Measurements from ENCODE around the gene TACC2.

TACC2 gene

DNA sequence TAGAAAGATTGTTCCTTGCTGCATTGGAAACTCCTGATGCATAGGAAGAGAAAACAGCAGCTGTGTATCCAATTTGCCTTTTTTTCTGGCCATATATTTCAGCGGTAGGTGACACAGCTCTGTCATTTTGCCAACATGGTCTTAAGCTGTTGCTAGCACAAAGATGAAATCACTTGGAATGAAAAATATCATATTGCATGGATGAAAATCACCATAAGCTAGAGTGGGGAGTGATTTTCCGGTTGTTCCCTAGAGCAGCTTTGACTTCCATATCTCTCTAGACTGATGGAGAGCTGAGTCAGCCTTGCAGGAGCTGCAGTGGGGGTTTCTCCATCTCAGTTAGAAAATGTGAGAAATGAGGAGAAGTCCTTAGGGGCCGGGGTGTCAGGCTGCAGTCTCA is 243.8 kb downstream of the TACC2 start:
- no peak for DNase-seq

DNA sequence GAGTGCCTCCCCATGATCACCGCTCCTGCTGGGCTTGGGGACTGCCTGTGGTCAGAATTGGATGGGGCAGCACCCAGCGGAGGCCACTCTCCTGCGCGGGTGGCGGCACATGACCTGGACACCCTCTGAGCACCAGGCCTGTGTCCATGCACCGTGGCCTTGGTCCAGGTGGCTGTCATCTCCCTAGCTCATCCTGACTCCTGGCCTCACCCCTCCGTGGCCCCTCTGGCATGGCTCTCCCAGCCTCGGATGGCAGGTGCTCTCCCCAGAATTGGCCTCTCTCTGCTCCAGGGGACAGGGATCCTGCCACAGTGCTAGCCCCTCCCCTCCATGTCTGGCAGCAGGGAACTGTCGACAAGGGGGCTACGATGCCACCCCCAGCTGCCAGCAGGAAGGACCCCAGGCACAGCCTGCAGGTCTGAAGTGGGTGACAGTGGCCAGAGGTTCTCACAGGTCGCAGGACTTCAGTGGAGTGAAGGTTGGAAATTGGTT is 244.9 kb downstream of the TACC2 start:
- DNase-seq, result peak; percentile 85

DNA sequence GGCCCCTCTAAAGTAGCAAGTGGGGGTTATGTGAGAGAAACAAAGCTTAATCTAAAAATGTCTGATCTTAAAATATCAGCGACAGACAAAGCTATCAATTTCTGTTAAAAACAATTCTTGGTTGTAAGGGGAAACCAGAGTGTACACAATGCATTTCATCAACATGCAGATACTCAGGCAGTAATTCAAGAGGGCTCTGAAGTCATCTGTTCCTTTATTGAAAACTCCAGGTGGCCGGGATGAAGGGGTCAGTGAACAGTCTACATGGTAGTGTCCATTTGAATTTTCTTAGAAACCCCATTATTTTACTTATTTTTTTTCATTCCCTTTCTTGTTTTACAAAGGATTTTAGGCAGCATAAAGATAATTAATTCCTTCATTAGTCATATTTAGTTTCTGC is 245.5 kb downstream of the TACC2 start:
- peak; percentile 85 for DNase-seq

DNA sequence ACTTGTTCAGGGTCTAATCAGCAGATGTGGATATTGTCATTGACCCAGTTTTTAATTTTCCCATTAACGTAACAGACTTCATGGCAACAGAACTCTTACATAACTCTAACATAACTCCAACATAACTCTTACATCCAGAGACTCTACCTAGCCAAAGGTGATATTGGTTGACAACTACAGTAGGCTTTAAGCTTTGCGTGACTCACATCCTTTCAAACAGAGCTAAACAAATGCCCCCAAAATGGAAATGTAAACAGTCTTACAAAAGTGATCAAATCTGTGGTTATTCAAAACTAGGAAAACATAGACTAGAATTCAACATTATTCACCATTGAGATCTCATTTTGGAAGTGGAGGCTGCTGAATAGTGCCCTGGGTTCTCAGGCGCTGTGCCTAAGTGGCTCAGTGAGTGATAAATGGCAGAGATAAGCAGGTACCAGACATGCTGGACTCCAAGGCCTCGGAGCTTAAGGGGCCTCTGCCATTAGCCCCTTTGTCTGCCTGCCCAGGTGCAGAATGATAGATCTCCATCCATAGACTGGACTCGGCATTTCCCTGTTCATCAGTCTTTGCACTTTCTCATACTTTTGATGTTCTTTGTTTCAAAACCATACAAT is 247.8 kb downstream of the TACC2 start:
- peak; percentile 24 for DNase-seq

DNA sequence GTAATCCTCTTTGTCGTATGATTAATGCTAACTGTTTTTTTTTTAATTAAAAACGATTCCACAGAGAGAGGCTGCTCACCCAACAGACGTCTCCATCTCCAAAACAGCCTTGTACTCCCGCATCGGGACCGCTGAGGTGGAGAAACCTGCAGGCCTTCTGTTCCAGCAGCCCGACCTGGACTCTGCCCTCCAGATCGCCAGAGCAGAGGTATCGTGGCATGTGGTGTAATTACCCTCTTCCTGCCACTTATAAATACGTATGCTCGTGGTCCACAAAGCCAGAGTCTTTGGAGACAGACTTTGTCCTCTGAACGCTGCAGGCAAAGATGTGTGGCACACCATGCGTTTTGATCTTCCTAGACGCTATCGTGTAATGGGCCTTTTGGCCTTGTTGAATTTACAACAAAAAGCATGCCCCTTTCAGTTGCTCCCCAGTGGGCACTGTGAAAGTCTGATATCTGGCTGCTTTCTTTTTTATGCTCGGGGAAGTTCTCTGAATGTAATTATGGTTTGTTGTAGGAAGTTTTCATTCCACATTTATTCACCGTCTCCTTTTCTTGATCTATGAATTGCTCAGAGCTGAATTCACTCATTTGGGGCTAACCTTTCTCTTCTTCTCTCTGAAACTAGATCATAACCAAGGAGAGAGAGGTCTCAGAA is 248.5 kb downstream of the TACC2 start:
- no peak for DNase-seq

DNA sequence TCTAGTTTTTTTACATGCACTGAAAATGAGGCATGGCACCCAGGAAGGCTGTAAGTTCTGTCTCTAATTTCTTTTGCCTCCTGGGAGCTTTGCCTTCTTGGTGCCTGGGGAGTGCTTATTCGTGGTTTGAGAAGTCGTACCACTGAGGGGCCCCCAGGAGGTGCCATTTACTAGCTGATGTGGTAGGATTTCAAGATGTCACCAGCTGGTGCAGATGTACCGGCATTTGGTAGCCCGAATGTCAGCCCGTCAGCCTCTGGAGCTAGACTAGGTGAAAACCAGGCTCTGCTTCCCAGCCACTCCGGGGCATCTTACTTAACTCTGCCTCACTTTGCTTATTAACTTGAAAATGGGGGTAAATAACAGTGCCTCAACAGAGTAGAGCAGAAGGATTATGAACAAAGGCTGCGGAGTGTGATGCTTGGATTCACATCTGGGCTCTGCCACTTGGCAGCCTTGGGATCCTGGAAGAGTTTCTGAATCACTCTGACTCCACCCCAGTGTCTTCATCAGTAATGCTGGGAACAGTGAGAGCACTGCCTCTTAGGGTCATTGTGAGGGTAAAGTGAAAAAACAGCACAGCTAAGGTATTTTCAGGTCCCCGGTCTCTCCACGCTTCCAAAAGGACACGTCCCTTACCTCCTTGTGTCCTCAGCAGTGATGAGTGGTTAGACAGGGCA is 250.8 kb downstream of the TACC2 start:
- DNase-seq, result no peak

DNA sequence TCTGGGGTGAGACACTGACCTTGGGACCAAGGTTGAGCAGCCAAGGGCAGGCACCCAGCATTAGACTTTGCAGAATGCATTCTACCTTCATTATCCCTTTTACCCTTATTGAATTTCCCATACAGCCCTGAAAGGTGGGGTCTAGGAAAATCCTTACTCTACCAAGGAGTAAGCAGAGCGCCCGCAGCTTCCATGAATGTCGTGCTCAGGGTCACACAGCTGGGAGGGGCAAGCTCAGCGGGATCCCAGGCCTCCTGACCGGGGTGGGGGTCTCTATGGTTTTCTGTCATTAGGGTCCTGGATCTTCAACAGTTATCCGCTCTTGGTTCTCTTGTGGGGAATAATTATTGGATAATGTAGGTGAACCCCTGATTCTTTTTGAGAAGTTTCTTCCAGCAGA is 251.4 kb downstream of the TACC2 start:
- no peak for DNase-seq

DNA sequence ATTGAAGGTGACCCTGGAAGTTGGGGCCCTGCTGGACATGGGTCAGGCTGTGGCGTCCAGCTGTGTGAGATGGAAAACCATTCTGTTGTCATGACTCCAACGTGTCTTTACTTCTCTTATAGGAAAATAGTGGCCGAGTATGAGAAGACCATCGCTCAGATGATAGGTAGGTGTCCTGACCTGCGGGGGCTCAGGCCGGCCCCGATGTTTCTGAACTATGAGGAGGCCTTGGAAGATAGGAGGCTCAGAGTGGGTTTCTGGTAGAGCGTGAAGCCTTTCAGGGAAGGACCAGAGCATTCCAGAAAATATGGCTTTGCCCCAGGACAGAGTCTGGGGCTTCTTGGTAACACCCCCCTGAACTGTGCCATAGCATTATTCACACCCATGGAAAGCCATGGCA is 252.9 kb downstream of the TACC2 start:
- DNase-seq, result no peak

DNA sequence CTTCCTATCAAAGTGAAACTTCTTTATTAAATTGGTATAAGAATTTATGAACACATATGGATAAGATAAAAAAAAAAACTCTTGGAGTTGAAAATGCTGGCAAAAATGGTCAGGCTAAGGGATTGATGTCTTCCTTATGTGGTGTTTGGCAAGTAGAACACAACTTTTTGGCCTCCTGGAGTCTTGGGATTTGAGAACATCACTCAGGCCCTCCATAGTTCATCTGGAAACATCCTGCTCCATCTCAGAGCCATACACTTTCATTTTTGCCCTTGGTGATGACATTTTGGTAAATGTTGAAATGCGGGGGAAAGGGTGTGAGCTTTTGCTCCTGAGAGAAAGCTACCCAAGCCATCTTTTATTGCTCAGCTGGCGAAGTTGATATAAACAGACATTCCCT is 254.6 kb downstream of the TACC2 start:
- no peak for DNase-seq

DNA sequence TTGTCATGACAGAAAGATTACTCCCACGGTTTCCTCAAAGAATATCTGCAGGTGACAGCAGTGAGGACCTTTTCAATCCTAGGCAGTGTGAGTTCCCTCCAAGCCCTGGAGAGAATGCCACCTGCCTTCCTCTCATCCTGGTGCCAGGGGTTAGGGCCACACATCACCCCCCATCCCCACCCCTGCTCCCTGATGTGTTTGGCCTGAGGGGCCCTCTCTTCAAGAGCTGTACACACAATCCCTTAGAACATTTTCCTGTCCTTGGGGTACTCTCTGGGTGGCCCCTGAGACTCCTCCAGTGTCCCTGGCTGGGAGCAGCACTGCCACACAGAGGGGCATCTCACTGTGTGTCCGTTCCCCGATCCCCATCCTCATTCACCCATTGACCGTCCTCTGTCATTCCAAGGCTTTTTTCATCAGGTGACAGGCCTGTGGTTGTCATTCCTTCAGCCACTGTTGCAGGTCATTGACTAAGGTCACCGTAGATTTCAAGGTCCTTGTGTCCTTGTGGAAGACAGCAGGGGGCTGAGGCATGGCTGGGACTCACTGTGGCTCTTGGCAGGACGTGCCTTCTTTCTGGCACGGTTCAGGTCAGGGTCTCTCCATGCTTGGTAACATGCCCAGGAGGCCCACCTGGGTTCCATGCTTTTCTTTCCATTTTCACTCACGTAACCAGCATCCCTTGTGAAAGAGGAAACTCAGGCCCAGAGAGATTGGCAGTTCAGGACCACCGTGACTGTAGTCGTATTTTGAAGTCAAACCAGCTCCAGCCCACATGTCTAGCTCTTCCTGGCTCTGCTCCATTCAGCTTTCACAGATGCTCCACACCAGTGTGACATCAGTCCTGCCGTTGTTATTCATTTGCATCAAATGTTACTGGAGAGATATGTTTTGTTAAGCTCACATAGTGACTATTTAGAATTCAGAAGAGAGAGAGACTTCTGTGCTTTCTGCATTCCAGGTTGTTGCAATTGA is 255.3 kb downstream of the TACC2 start:
- DNase-seq, result no peak

DNA sequence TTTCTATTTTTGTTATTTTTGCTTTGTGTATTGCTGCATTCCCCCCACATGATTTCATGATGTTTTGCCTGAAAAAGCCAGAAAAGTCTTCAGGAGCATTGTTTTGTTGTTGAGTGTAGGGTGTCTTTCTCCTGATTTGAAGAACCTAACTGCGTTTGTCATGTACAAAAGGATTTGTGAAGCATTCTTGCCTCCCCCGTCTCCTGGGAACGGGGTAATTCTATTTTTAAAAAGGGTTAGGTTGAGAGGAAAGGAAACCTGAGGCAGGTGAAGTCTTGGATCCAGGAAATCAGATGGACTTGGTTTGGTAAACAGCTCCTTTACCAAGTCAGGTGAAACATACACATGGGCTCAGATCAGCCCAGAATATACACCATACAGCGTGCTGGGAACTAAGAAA is 256.2 kb downstream of the TACC2 start:
- DNase-seq, result no peak

DNA sequence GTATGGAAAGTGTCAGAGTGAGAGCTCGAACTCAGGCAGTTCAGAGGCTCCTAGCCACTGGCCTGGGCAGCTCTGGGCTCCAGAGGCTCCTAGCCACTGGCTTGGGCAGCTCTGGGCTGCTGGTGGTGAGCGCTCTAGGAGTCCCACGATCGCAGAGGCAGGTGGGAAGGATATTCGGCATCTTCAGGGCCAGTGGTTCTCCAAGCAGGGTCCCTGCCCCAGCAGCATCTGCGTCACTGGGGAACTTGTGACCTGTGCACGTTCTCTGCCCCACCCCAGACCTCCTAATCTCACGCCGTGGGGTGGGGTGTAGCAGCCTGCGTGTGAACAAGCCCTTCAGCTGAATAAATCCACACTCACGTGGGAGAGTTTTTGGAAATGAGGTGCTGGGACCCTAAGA is 256.9 kb downstream of the TACC2 start:
- no peak for DNase-seq

DNA sequence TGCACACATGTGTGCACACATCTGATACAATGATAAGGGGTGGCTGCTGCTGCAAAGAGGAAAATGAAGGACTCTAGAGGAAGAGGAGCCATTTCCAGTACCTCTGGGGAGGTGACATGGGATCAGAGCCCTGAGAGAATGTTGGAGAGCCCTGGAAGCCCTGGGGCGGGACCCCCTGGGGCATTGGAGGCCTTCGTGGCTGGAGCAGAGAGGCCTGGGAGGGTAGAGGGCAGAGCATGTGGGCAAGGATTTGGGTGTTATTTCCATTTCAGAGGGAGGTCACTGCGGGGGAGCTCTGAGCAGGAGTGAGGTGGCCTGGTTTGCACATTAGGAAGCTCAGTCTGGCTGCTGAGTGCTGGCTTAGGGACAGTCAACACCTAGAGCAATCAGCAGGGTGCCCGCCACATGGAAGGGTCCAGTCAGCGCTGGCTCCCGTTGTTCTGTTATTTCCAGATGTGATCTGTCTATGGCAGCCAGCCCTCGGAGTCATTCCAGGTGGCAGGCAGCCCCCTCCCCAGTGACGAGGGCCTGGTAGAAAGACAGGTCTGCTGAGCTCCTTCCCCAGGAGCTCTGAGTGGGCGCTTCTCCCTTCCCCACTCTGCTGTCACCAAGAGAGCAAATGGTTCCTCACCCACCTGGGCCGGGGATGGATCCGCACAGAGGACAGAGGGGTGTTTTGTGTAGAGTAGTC is 258.0 kb downstream of the TACC2 start:
- no peak for DNase-seq

DNA sequence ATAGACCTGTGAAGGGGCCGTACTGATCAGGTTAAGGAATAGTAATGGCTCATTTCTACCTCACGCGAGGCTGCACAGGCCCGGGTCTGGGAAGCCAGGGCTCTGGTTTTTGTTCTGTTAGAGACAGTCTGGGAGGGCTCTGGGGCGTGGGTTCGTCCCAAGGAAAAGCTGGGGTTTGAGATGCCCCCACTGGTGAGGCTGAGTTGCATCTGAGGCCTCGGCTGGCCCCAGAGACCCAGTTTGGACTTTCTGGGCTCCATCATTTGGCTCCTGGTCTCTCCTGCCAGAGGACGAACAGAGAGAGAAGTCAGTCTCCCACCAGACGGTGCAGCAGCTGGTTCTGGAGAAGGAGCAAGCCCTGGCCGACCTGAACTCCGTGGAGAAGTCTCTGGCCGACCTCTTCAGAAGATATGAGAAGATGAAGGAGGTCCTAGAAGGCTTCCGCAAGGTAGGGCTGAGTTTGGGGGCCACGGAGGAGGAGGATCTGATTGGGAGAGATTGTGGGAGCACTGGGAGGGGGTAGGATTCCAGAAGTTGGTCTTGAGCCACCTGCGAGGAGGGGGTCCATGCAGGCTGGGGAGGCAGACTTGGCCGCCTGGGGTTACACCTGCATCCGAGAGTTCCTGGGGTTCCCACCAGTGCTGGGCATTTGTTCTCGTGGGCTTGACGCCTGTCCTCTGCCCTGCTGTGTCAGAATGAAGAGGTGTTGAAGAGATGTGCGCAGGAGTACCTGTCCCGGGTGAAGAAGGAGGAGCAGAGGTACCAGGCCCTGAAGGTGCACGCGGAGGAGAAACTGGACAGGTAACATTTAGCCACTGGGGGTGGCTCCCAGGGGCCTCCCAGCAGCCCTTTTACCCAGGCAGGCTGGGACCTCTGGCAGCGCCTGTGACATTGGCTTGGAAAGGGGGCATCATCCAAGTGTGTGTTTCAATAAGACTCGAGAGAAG is 259.7 kb downstream of the TACC2 start:
- no peak for DNase-seq

DNA sequence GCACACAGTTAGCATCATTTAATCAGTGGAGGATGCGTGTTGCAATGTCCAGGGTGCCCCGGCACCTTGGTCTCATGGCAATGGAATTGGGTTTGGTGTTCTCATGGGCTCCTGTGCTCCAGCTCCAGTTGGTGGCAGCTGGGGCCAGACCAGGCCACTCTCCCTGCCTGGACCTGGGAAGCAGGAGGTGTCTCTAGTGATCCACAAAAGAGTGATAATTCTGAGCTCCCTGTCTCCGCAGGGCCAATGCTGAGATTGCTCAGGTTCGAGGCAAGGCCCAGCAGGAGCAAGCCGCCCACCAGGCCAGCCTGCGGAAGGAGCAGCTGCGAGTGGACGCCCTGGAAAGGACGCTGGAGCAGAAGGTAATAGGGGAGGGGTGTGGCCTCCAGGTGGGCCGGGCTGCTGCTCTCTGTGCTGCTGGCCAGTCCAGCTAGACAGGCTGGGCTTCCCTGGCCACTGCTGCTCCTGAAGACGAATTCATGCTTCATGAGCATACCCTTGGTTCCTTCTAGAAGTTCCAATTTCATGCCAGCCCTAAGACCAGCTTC is 260.4 kb downstream of the TACC2 start:
- DNase-seq, result no peak

DNA sequence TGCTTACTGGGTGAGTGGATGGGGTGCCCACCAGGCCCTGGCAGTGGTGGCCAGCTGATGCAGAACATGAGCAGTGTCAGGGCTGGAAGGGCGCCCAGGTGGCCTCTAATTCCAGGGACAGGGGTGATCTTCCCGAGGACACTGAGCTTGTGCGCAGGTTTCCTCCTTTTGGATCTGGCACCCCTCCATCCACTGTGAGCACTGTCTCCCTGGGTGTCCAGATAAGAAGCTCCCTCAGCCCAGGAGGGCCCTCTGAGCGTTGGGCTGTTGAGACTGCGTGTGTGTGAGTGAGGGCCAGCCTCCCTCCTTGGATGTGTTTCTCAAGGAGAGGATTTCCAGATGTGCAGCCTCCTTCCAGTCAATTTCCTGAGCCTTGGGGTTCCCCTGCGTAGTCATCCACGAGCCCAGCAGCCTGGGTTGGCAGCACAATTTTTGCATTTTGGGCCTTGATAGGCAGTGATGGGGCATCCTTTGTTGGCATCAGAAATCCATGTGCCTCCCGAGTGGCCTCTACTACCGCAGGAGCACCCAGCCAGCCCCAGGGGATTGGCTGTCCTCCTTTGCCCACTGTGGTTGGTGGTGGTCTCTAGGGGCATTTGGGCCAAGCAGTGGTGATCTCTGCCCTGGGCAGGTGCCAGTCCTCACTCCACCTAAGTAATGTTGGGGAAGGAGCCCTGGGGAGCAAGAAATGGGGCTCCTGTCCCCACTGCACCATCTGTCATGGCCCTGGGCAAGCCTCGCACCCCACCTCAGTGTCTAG is 261.2 kb downstream of the TACC2 start:
- DNase-seq, result no peak

DNA sequence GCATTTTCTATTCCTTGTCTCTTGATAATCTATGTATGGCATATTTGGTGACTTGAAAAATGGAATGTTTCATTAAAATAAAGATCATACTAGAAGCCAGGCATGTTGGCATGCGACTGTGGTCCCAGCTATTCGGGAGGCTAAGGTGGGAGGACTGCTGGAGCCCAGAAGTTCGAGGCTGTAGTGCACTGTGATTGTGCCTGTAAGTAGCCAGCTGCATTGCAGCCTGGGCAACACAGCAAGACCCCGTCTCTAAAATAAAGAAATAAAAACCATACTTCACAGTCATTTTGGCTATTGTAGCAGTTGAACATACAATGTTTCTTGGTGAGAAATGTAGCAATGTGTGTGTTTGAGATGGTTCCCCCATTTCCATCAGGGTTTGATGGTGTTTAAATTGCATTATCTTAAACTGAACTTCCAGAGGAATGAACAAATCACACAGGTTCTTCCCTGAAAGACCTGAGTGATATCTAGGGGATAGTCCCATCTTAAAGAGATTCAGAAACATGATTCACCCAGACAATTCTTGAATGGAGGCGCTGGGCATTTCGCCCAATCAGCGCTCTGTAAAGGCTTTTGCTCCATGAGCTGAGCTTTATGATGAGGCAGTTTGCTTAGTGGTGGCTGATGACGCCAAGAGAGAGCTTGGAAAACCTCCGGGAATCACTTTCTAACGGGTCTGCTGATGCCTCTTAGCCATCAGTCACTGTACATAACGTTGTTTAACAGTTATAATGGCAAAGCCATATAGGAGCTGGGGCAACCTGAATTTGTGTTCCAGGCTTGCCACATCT is 262.7 kb downstream of the TACC2 start:
- DNase-seq, result no peak

DNA sequence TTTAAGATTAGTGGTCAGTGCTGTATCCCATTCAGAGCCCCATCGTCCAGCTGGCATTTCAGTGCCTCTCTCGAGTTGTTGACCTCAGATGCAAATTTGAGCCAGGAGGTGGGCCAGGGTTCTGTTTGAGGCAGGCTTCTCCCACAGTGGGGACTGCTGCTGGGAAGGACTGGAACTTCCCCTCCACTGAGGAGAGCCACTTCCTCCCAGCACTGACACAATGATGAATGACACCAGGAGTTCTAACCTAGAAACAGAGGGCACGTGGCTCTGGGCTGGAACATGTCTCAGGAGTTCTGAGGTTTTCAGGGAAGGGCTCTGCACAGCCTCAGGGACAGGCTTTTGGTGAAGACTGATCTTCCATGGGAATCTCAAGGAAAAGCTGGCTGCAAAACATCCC is 263.8 kb downstream of the TACC2 start:
- no peak for DNase-seq

DNA sequence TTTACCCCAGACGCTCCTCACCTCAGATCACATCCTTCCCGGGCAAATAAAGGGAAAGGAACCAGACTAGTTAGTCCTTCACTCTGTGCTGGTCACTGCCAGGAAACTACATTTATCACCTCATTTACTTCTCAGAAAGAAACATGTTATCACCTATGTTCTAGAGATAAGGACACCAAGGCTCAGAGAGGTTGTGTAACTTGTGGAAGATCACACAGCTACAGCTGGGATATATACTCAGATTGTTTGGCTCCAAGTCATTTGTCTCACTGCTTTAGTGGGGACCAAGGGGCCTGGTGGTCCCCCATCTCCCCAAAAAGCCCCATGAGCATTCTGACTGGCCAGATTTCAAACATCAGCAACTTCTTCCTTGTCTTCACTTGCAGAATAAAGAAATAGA is 264.6 kb downstream of the TACC2 start:
- DNase-seq, result no peak
